ENCODE data around the gene VOPP1. TPM values are rescaled to one million over a fixed set of nuclear protein-coding genes. Genes with fewer than 3 reads are reported as not detected.

The VOPP1 gene
- total and polyA plus RNA-seq, 7 donors: 16.3 to 45.7 (median 29.7) TPM

- no peaks in the 10 kb centered on the region for H3K27me3 ChIP-seq (ENCODE audit: insufficient read depth in 3 of 3, low read length in 2 of 3)
- no peaks in the 10 kb centered on the region for H3K9me3 ChIP-seq
- peak overlapping the region; percentile 58 for H3K27ac ChIP-seq
- no peak for TF ChIP-seq CTCF (IDR thresholded peaks at IDR 0.05)
- H3K4me3 ChIP-seq: peak overlapping the region; percentile 3
- no peak for DNase-seq
- intact Hi-C loops (cut with DNase I): no loop called here
- ATAC-seq: peak; percentile 62 to 72 (median 62)
- H3K4me1 ChIP-seq: peaks cover 62% of the 10 kb centered on the region
- H3K36me3 ChIP-seq (ENCODE audit: insufficient read depth in 1 of 2, low read depth in 1 of 2): no peaks in the 10 kb centered on the region
- WGBS, 3 donors: 12 to 44% (median 28%) methylated on average over 4 of the region's 4 CpGs
Observed at GRCh38 chr7:55526329-55526728, 46.0 kb downstream of the VOPP1 start.

GRCh38 chr7:55524558-55525310 lies 47.6 kb downstream of the VOPP1 start:
- DNase-seq: no peak
- peak; percentile 49 to 70 (median 58) for ATAC-seq
- intact Hi-C loops (cut with DNase I): no loop called here
- Histone ChIP-seq H3K4me3 (no peak overlapping the region), H3K27me3 (ENCODE audit: insufficient read depth in 3 of 3, low read length in 2 of 3) (no peaks in the 10 kb centered on the region), H3K36me3 (ENCODE audit: insufficient read depth in 1 of 2, low read depth in 1 of 2) (peaks cover 2 to 5% of the 10 kb centered on the region in 2 donors), H3K9me3 (no peaks in the 10 kb centered on the region), H3K27ac (peak overlapping the region; percentile 58), H3K4me1 (peaks cover 61% of the 10 kb centered on the region)
- peak; percentile 24 for TF ChIP-seq CTCF (IDR thresholded peaks at IDR 0.05)
- WGBS, 3 donors: 80 to 87% (median 83%) methylated on average over 21 of the region's 21 CpGs

GRCh38 chr7:55523366-55523765 lies 48.9 kb downstream of the VOPP1 start:
- DNase-seq (no peak), ATAC-seq (no peak)
- Histone ChIP-seq H3K4me1 (peaks cover 61% of the 10 kb centered on the region), H3K9me3 (no peaks in the 10 kb centered on the region), H3K36me3 (ENCODE audit: insufficient read depth in 1 of 2, low read depth in 1 of 2) (peaks cover 2 to 19% of the 10 kb centered on the region in 2 donors), H3K27me3 (ENCODE audit: insufficient read depth in 3 of 3, low read length in 2 of 3) (no peaks in the 10 kb centered on the region), H3K4me3 (no peak overlapping the region), H3K27ac (peak overlapping the region; percentile 60)
- intact Hi-C loops (cut with DNase I): no loop called here
- WGBS, 3 donors: 27 to 38% (median 28%) methylated on average over 2 of the region's 2 CpGs
- TF ChIP-seq CTCF (IDR thresholded peaks at IDR 0.05): no peak

- H3K4me1 ChIP-seq: peaks cover 59% of the 10 kb centered on the region
- no peak overlapping the region for H3K4me3 ChIP-seq
- TF ChIP-seq CTCF (IDR thresholded peaks at IDR 0.05): no peak
- ATAC-seq (peak in 3 of 4 donors; percentile 47 to 67 (median 62)), DNase-seq (no peak)
- H3K9me3 ChIP-seq: no peaks in the 10 kb centered on the region
- intact Hi-C loops (cut with DNase I): no loop called here
- no peaks in the 10 kb centered on the region for H3K27me3 ChIP-seq (ENCODE audit: insufficient read depth in 3 of 3, low read length in 2 of 3)
- WGBS, 3 donors: 34 to 47% (median 35%) methylated on average over 18 of the region's 18 CpGs
- H3K36me3 ChIP-seq (ENCODE audit: insufficient read depth in 1 of 2, low read depth in 1 of 2): peaks cover 2 to 30% of the 10 kb centered on the region in 2 donors
- H3K27ac ChIP-seq: peak overlapping the region; percentile 60
Observed at GRCh38 chr7:55521917-55522902, 50.1 kb downstream of the VOPP1 start.

Data from psoas muscle (tissue), 8 donors.